ENCODE results near the gene CACNA1I.

CACNA1I gene

GRCh38 chr22:39534092-39534506 lies 36.5 kb upstream of the CACNA1I start:
- Histone ChIP-seq H3K4ac (ENCODE audit: low read depth, low read length) (no peak overlapping the region), H3K56ac (ENCODE audit: low read length) (peak overlapping the region; percentile 84)
- no CpG with 5 or more reads among the region's 12 CpGs for WGBS (ENCODE audit: extremely low coverage, insufficient coverage, low lambda C conversion rate)

GRCh38 chr22:39534591-39535356 lies 35.8 kb upstream of the CACNA1I start:
- DNase-seq = peak; percentile 85
- Histone ChIP-seq H3K27me3 (ENCODE audit: insufficient read depth, low read length, poor library complexity) (no peaks in the 10 kb centered on the region), H3K56ac (ENCODE audit: low read length) (peak overlapping the region; percentile 84), H2BK15ac (replicated peaks; ENCODE audit: low read depth) (no peak overlapping the region), H3K4ac (ENCODE audit: low read depth, low read length) (no peak overlapping the region), H4K5ac (ENCODE audit: low read length) (peak overlapping the region; percentile 44), H2BK5ac (ENCODE audit: low read length) (peak overlapping the region; percentile 32), H3K79me1 (ENCODE audit: low read length) (peaks cover 11% of the 10 kb centered on the region), H3K18ac (ENCODE audit: low read length) (no peak overlapping the region), H4K8ac (ENCODE audit: low read depth, low read length) (no peak overlapping the region), H3K4me3 (ENCODE audit: low read length) (no peak overlapping the region), H3K4me2 (ENCODE audit: low read length) (peak overlapping the region; percentile 31), H3K23ac (ENCODE audit: low read length) (no peak overlapping the region), H3K4me1 (ENCODE audit: control insufficient read depth, low read depth, low read length) (peaks cover 13% of the 10 kb centered on the region), H3K9ac (ENCODE audit: low read length) (peak overlapping the region; percentile 63), H3K27ac (ENCODE audit: low read depth, low read length) (no peak overlapping the region), H2AK5ac (ENCODE audit: low read length) (peak overlapping the region; percentile 27), H3K36me3 (ENCODE audit: control insufficient read depth, insufficient read depth, low read length) (peaks cover 2% of the 10 kb centered on the region), H2BK120ac (ENCODE audit: low read depth, low read length) (no peak overlapping the region), H3K79me2 (ENCODE audit: control insufficient read depth, insufficient read depth, low read length) (peaks cover 14% of the 10 kb centered on the region)
- WGBS (ENCODE audit: extremely low coverage, insufficient coverage, low lambda C conversion rate) = no CpG with 5 or more reads among the region's 41 CpGs

More at GRCh38 chr22:39534092-39534506, 36.5 kb upstream of the CACNA1I start:
- peaks cover 14% of the 10 kb centered on the region for H3K79me1 ChIP-seq (ENCODE audit: low read length)
- no peak overlapping the region for H3K27ac ChIP-seq (ENCODE audit: low read depth, low read length)
- H3K18ac ChIP-seq (ENCODE audit: low read length) = no peak overlapping the region
- H2BK120ac ChIP-seq (ENCODE audit: low read depth, low read length) = no peak overlapping the region
- no peaks in the 10 kb centered on the region for H3K27me3 ChIP-seq (ENCODE audit: insufficient read depth, low read length, poor library complexity)
- peak overlapping the region; percentile 27 for H2AK5ac ChIP-seq (ENCODE audit: low read length)
- peaks cover 14% of the 10 kb centered on the region for H3K79me2 ChIP-seq (ENCODE audit: control insufficient read depth, insufficient read depth, low read length)
- H3K4me1 ChIP-seq (ENCODE audit: control insufficient read depth, low read depth, low read length) = peaks cover 13% of the 10 kb centered on the region
- no peak for DNase-seq
- no peak overlapping the region for H4K8ac ChIP-seq (ENCODE audit: low read depth, low read length)
- no peak overlapping the region for H2BK5ac ChIP-seq (ENCODE audit: low read length)
- no peak overlapping the region for H2BK15ac ChIP-seq (replicated peaks; ENCODE audit: low read depth)
- peak overlapping the region; percentile 61 for H3K9ac ChIP-seq (ENCODE audit: low read length)
- H3K4me2 ChIP-seq (ENCODE audit: low read length) = no peak overlapping the region
- H3K23ac ChIP-seq (ENCODE audit: low read length) = no peak overlapping the region
- no peak overlapping the region for H3K4me3 ChIP-seq (ENCODE audit: low read length)
- peaks cover 2% of the 10 kb centered on the region for H3K36me3 ChIP-seq (ENCODE audit: control insufficient read depth, insufficient read depth, low read length)
- peak overlapping the region; percentile 44 for H4K5ac ChIP-seq (ENCODE audit: low read length)

GRCh38 chr22:39535357-39535725 lies 35.2 kb upstream of the CACNA1I start:
- Histone ChIP-seq H3K79me2 (ENCODE audit: control insufficient read depth, insufficient read depth, low read length) (peaks cover 14% of the 10 kb centered on the region), H4K8ac (ENCODE audit: low read depth, low read length) (no peak overlapping the region), H4K5ac (ENCODE audit: low read length) (no peak overlapping the region), H3K4ac (ENCODE audit: low read depth, low read length) (no peak overlapping the region), H3K56ac (ENCODE audit: low read length) (peak overlapping the region; percentile 83), H3K79me1 (ENCODE audit: low read length) (peaks cover 9% of the 10 kb centered on the region), H3K9ac (ENCODE audit: low read length) (peak overlapping the region; percentile 63), H3K27me3 (ENCODE audit: insufficient read depth, low read length, poor library complexity) (no peaks in the 10 kb centered on the region), H3K4me2 (ENCODE audit: low read length) (no peak overlapping the region), H3K4me1 (ENCODE audit: control insufficient read depth, low read depth, low read length) (peaks cover 13% of the 10 kb centered on the region), H2AK5ac (ENCODE audit: low read length) (no peak overlapping the region), H2BK15ac (replicated peaks; ENCODE audit: low read depth) (no peak overlapping the region), H3K27ac (ENCODE audit: low read depth, low read length) (no peak overlapping the region), H3K23ac (ENCODE audit: low read length) (no peak overlapping the region), H2BK120ac (ENCODE audit: low read depth, low read length) (no peak overlapping the region), H3K18ac (ENCODE audit: low read length) (no peak overlapping the region), H3K4me3 (ENCODE audit: low read length) (no peak overlapping the region), H3K36me3 (ENCODE audit: control insufficient read depth, insufficient read depth, low read length) (peaks cover 2% of the 10 kb centered on the region), H2BK5ac (ENCODE audit: low read length) (no peak overlapping the region)
- no peak for DNase-seq
- WGBS (ENCODE audit: extremely low coverage, insufficient coverage, low lambda C conversion rate) = no CpG with 5 or more reads among the region's 13 CpGs

- H3K27ac ChIP-seq (ENCODE audit: low read depth, low read length) = no peak overlapping the region
- H3K18ac ChIP-seq (ENCODE audit: low read length) = no peak overlapping the region
- H3K79me2 ChIP-seq (ENCODE audit: control insufficient read depth, insufficient read depth, low read length) = peaks cover 13% of the 10 kb centered on the region
- H3K4me2 ChIP-seq (ENCODE audit: low read length) = no peak overlapping the region
- no peak for DNase-seq
- no peak overlapping the region for H2BK120ac ChIP-seq (ENCODE audit: low read depth, low read length)
- WGBS (ENCODE audit: extremely low coverage, insufficient coverage, low lambda C conversion rate) = no CpG with 5 or more reads among the region's 15 CpGs
- H3K9ac ChIP-seq (ENCODE audit: low read length) = no peak overlapping the region
- no peak overlapping the region for H4K5ac ChIP-seq (ENCODE audit: low read length)
- H2AK5ac ChIP-seq (ENCODE audit: low read length) = no peak overlapping the region
- no peak overlapping the region for H2BK5ac ChIP-seq (ENCODE audit: low read length)
- H2BK15ac ChIP-seq (replicated peaks; ENCODE audit: low read depth) = no peak overlapping the region
- peaks cover under 1% of the 10 kb centered on the region for H3K36me3 ChIP-seq (ENCODE audit: control insufficient read depth, insufficient read depth, low read length)
- no peak overlapping the region for H4K8ac ChIP-seq (ENCODE audit: low read depth, low read length)
- H3K23ac ChIP-seq (ENCODE audit: low read length) = no peak overlapping the region
- no peak overlapping the region for H3K4ac ChIP-seq (ENCODE audit: low read depth, low read length)
- H3K56ac ChIP-seq (ENCODE audit: low read length) = no peak overlapping the region
- H3K27me3 ChIP-seq (ENCODE audit: insufficient read depth, low read length, poor library complexity) = no peaks in the 10 kb centered on the region
- H3K4me3 ChIP-seq (ENCODE audit: low read length) = no peak overlapping the region
- peaks cover 8% of the 10 kb centered on the region for H3K79me1 ChIP-seq (ENCODE audit: low read length)
- peaks cover 12% of the 10 kb centered on the region for H3K4me1 ChIP-seq (ENCODE audit: control insufficient read depth, low read depth, low read length)
Observed at GRCh38 chr22:39535831-39536449, 34.6 kb upstream of the CACNA1I start.

GRCh38 chr22:39536711-39537110 lies 33.8 kb upstream of the CACNA1I start:
- no peak overlapping the region for H3K4me3 ChIP-seq (ENCODE audit: low read length)
- DNase-seq = no peak
- no peak overlapping the region for H4K8ac ChIP-seq (ENCODE audit: low read depth, low read length)
- H3K4ac ChIP-seq (ENCODE audit: low read depth, low read length) = no peak overlapping the region
- no peak overlapping the region for H3K56ac ChIP-seq (ENCODE audit: low read length)
- no peak overlapping the region for H3K18ac ChIP-seq (ENCODE audit: low read length)
- no peak overlapping the region for H2BK120ac ChIP-seq (ENCODE audit: low read depth, low read length)
- no peak overlapping the region for H2BK5ac ChIP-seq (ENCODE audit: low read length)
- no peak overlapping the region for H3K9ac ChIP-seq (ENCODE audit: low read length)
- no peak overlapping the region for H3K27ac ChIP-seq (ENCODE audit: low read depth, low read length)
- H3K4me1 ChIP-seq (ENCODE audit: control insufficient read depth, low read depth, low read length) = peaks cover 8% of the 10 kb centered on the region
- H2BK15ac ChIP-seq (replicated peaks; ENCODE audit: low read depth) = no peak overlapping the region
- H3K79me1 ChIP-seq (ENCODE audit: low read length) = peaks cover 5% of the 10 kb centered on the region
- H3K4me2 ChIP-seq (ENCODE audit: low read length) = no peak overlapping the region
- H3K27me3 ChIP-seq (ENCODE audit: insufficient read depth, low read length, poor library complexity) = no peaks in the 10 kb centered on the region
- H3K23ac ChIP-seq (ENCODE audit: low read length) = no peak overlapping the region
- H3K79me2 ChIP-seq (ENCODE audit: control insufficient read depth, insufficient read depth, low read length) = peaks cover 7% of the 10 kb centered on the region
- no peak overlapping the region for H2AK5ac ChIP-seq (ENCODE audit: low read length)
- H3K36me3 ChIP-seq (ENCODE audit: control insufficient read depth, insufficient read depth, low read length) = no peaks in the 10 kb centered on the region
- WGBS (ENCODE audit: extremely low coverage, insufficient coverage, low lambda C conversion rate) = no CpG with 5 or more reads among the region's 8 CpGs
- no peak overlapping the region for H4K5ac ChIP-seq (ENCODE audit: low read length)

Measured in mesendoderm (in vitro differentiated cells).